AG09319 (cell line): Measurements from ENCODE around the gene TH.

Experiments
- DNase-seq: peaks from one replicate; pipeline ENCODE4 v3.0.0-alpha.2; 2010; ENCODE audit warnings: low read depth; ENCODE audit errors: extremely low read depth
- TF ChIP-seq, protein P1 (sequence below): IDR thresholded peaks from 2 replicates; pipeline ENCODE4 v1.5.1; 2011; ENCODE audit warnings: low read depth, mild to moderate bottlenecking, inconsistent platforms, low read length, moderate library complexity

Gene TH

DNA sequence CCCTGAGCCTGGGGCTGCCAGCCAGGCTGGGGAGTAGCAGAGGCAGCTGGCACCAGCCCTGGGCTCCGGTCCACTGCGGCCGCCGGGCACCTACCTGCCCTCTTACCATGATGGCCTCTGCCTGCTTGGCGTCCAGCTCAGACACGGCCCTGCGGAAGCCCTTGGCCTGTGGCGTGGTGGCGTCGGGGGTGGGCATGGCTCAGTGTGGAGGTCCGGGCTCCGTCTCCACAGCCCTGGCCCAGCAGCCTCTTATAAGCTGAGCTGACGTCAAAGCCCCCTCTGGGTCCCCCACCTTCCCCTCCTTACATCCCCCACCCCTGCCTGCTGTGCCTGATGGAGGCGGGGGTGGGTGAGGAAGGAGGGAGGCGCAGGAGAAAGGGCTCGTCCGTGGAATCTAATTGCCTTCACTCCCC lies at the start of gene TH:
Gene TH, minus strand, starts transcription at position 225 of the 413 bp plus-strand sequence. Its CDS starts 29 bp downstream, at position 196.
- no peak for DNase-seq
- TF ChIP-seq, protein P1, sequence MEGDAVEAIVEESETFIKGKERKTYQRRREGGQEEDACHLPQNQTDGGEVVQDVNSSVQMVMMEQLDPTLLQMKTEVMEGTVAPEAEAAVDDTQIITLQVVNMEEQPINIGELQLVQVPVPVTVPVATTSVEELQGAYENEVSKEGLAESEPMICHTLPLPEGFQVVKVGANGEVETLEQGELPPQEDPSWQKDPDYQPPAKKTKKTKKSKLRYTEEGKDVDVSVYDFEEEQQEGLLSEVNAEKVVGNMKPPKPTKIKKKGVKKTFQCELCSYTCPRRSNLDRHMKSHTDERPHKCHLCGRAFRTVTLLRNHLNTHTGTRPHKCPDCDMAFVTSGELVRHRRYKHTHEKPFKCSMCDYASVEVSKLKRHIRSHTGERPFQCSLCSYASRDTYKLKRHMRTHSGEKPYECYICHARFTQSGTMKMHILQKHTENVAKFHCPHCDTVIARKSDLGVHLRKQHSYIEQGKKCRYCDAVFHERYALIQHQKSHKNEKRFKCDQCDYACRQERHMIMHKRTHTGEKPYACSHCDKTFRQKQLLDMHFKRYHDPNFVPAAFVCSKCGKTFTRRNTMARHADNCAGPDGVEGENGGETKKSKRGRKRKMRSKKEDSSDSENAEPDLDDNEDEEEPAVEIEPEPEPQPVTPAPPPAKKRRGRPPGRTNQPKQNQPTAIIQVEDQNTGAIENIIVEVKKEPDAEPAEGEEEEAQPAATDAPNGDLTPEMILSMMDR, result no peak

DNA sequence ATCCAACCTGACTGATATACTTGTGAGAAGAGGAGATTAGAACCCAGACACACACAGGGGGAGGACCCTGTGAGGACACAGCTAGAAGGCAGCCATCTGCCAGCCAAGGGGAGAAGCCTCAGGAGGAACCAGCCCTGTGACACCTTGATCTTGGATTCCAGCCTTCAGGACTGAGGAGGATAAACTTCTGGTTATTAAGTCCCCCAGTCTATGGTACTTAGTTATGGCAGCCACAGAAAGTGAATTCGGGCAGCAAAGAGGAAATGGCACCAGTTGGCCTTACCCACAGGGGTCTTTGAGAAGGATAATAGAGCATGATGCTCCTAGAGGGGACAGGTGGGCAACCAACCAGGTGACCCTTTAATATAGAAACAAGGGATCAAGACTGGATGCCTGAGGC lies 49.4 kb upstream of the TH start:
- DNase-seq, result no peak

GRCh38 chr11:2220173-2220771 lies 48.7 kb upstream of the TH start:
- DNase-seq, result no peak
- TF ChIP-seq, protein P1, result no peak

More for the DNA sequence above, 49.4 kb upstream of the TH start:
- TF ChIP-seq, protein P1, result no peak

GRCh38 chr11:2219318-2220017 lies 47.9 kb upstream of the TH start:
- no peak for DNase-seq
- TF ChIP-seq, protein P1, result no peak

DNA sequence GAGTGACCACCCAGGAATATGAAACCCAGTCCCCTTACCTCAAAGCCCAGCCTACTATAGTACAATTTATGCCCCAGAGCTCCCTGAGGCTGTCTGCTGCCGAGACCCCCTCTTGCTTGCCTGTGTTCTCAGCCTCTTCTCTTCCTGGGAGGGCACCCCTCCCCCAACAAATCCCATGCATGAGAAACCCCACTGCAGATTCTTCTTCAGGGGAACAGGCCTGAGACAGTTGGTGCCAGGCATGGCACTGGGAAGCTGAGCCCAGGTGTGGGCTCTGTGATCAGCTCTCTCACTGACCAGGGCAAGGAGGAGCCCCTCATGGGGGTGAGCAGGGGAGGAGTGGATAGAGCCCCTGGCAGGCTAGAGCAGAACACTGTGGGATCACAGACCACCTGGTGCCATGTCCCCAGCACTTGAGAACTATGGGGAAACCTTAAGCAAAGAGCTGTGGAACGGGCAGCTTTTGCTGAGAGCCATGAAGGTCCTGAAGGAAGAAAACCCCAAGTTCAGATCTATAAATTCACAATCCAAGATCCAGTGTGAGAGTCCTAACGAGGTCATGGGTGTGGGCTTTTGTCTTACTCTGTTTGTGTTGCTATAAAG lies 46.5 kb upstream of the TH start:
- no peak for DNase-seq
- TF ChIP-seq, protein P1, result no peak

DNA sequence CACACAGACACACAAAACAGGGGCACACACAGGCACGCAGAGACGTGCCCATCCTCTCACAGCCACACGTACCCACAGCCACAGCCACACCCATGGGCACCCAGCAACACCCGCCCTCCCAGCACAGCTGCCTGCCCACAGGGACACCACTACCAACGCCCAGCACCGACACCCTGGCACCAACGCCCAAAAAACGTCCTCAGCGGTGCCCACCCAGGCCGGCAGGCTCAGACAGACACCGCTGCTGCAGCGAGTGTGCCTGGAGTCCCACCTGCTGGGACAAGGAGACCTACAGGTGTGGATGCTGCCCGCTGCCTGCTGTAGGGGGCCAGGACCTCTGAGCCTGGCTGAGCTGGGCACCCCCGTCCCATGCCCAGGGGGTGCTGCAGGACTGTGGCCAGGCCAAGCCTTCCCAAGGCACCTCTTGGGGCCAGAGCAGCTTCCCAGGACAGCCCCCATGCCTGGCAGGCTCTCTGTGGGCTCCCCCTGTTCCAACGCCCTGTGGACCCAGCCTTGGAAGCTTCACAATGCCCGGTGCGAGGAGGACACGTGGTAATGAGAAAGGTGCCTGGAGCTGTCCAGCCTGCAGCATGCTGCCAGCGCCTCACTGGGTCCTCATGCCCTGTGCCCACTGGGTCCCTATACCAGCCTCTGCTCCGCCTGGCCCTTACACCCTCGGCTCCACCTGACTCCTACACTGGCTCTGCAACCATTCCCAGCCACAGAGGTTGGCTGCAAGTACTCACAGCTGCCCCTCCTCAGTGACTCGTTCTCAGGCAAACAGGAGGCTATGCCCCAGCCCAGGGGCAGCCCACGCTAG lies 45.8 kb upstream of the TH start:
- no peak for DNase-seq
- TF ChIP-seq, protein P1, result no peak
